T-helper 9 cell (primary cell): ENCODE data around the gene SKAP2.

ENCODE experiments used
- DNase-seq: peaks from one replicate; pipeline ENCODE4 v3.0.0-alpha.2; 2020

The SKAP2 gene

DNA sequence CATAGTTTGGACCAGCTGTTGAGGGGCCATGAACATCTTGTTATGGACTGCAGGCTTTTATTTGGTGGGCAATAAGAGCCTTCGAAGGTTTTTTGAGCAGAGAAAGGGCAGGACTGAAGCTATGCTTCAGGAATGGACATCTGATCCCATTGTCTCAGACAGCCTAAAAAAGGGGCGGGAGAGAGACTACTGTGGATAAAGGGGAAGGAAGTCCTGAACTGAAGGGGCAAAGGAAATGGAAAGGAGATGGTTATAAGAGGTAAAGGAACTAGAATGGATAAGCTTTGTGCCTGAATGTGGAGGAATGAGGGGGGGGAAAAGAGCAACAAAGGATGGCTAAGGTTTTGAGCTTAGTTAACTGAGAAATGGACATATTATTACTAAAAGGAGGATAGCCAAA lies 172.5 kb downstream of the SKAP2 start:
- no peak for DNase-seq

DNA sequence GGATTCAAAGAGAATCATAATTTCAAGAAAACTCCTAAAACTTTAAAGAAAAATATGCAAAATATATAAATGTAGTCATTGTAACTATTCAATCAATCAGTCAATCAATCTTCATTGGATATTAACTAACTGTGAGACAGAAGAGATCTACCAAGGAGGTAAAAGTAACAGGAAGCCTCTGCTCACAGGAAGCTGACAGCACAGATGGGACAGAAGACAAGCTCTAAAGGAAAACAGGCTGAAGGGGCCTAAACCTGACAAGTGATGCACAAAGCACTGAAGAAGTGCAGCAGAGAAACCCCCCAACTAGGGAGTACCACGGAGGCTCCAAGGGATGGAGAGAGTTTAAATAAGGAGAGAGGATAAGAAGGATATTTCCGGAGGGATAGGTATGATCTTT lies 173.0 kb downstream of the SKAP2 start:
- no peak for DNase-seq

DNA sequence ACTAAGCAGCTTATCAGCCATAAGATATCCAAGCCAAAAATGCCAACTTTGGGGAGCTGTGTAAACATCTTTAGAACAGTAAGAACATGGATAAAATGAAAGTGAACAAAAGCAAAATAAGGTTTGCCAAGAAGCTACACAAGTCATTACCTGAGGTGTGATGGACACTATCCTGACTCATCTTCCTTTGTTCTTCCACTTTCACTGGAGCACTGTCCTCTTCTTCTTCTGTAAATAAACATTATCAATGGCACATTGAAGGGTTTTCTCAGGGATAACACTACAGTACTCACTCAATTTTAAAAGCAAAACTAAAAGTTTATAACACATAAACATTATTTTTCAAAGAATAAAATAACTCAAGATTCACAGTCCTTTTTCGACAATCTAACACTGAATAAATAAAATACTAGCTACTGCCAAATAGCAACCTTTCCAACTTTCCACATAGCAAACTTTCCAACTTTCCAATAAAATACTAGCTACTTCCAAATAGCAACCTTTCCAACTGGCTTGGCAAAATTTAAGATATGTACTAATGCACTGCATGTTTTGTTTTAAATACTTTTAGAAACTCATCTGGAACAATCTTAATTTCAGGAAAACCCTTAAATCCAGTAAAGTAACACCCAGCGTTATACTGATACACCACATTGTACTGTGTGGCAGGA lies 174.1 kb downstream of the SKAP2 start:
- no peak for DNase-seq

DNA sequence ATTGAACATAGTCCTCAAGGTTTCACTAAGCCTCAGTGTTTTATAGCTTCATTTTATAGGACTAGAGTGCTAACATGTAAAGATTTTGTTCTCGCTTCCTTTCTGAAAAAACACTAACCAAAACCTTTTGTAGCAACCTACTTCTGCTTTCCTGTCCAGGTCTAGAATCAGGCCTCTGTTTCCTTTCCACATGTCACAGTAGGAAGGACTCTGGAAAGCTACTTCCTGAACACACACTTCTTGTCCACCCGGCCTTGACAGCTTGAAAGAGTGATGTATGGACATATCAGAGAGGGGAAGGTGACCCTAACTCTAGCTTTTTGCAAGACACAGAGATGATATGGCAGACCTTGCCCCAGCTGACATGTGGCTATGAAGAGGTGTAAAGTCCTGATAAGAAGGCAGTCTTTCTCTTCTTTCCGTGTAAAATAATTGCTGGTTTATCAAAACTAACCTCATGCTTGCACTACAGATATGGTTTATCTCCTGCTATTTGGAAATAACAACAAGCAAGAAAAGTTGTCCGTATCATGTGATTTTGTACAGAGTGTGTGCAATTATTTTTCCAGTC lies 175.4 kb downstream of the SKAP2 start:
- DNase-seq = no peak

DNA sequence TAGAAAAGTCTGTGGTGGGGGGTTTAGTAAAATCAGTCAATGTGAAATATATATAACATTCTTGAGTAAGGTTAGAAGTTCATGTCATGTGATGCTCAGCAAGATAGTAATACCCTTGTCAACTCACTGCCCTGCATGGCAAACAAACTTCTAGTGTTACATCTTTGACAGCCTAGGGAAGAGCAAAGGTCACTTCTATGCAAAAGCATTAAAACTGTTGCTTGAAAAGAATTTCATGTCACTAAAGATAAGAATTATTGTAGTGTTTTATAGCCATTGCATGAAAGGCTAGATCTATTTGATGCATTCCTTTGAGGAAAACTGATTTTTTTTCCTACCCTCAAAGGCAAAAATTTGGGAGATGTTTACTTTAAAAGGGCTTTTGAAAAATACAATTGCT lies 176.0 kb downstream of the SKAP2 start:
- no peak for DNase-seq

DNA sequence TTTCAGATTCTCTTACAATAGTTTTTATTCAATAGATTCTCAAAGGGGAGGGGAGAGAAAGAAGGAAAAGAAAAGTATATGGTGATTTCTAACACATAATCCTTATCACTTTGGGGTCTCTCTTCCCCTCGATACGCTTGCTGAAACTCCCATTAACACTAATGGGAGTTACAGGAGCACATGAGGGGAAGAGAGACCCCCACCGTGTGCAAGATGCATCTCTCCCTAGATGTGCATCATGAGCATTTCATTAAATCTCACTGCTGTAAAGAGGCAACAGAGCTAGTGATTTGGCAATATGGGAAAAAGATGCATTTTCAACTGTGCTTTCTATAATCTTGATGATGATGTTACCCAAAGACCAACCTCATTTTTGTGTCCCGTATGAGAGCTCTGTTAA lies 177.4 kb downstream of the SKAP2 start:
- no peak for DNase-seq

DNA sequence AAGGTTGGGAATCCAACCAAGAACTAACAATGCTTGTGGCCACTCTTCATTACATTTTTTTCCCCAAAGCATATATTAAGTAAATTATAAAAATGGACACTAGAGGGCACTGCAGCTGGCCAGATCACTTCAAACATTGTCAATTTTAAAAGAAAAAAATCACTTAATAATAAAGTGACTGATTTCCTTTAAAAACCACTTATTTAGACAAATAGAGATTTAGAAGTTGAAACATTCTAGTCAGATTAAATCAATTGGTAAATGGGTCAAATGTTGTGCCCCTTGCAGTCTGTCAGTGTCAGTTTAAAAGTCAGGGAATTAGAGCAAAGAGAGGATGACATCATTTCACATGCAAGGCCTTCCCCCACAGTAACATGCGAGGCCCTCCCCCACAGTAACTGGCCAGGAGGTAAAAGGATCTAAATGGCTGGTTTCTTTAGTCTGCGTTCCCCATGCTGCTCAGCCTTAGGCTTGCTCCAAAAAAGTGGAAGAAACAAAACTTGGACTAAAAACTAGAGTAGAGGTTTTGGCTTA lies 177.9 kb downstream of the SKAP2 start:
- no peak for DNase-seq

DNA sequence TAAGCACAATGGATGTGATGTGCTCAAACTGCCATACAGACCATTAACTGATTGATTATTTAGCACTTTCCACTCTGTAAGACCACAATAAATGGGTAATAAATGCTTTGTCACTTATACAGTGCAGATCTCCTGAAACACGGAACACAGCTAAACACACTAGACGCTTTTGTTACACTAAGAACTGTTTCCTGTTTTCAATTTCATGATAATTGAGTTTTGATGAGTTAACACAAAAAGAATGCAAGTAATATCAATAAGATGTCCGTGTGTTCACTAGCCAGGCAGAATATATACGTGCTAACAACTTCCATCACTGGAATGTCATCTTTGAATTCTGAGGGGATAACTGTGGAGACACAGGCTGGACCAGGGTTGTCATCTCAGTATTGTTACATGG lies 178.8 kb downstream of the SKAP2 start:
- no peak for DNase-seq

DNA sequence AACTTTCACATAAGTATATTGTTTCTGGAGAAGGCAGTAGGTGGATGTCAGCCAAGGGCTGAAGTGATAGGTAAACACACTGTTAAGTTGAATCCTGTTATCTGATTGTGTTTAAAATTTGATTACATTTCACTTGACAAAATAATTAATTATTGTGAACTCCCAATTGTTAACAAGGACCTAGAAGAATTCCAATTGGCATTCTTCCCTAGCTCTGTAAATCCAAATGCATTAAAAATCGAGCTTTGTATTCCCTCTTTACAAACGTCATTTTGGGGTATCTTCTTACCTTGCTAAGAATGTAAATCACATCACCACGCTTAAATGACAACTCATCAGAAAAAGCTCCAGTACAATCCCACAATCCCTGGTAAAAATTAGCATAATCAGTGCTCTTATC lies 179.9 kb downstream of the SKAP2 start:
- DNase-seq = no peak

DNA sequence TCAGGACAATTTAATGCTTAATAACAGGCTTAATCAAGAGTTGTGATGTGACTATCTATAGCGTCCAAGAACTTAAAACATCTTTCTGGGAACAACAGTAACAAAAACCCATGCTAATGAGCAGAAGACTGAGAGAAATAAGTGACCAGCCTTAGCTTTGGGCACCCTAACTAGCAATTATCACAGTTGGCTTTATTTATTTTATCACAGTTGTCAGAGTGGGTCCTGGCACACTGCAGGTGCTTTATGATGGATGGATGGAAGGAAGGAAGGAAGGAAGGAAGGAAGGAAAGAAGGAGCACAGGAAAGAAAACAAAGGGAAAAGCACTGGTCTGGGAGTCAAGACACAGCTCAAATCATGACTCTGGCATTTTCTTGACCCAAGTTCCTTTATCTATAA lies 181.1 kb downstream of the SKAP2 start:
- no peak for DNase-seq

DNA sequence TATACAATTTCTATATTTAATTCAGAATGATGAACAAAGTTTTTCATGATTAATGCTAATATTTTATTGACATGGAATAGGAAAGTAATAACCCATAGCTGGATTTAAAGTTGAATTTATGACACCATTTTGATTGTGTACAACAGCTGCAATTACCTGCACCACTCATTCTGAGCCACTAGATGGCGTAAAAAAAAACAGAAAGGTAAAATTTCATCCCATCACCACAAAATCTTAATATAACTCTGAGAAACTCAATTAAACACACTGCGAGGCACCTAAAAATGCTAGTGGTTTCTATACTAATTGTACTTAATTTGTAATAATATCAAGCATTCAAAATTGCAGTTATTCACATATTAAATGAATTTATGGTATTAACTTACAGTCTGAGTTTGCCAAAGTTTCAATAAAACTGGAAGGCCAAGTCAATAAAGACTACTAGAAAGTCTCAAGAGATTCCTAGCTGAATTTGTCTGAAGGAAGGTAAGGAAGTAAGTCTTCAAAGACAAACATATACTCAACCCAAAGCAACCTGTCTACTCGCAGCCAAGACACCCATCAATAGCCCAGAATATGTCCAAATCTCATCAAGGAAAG lies 182.5 kb downstream of the SKAP2 start:
- DNase-seq = no peak

DNA sequence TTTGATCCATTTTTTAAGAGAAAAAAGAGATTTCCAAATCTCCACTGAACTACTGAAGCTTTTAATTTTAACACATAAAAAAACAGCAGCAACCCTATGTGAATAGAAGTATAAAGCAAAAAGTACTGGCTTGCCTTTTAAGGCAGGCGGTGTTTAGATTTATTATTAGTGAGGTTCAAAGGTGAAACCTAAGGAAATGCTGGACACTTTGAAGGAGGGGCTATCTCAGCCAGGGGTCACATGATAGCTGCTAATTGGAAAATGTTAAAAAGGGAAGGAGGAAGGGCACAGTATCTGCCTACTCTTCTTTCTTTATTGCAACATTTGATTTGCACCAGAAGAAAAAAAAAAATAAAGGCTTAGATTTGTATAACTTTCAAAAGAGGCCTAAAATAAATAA lies 183.8 kb downstream of the SKAP2 start:
- DNase-seq = no peak

DNA sequence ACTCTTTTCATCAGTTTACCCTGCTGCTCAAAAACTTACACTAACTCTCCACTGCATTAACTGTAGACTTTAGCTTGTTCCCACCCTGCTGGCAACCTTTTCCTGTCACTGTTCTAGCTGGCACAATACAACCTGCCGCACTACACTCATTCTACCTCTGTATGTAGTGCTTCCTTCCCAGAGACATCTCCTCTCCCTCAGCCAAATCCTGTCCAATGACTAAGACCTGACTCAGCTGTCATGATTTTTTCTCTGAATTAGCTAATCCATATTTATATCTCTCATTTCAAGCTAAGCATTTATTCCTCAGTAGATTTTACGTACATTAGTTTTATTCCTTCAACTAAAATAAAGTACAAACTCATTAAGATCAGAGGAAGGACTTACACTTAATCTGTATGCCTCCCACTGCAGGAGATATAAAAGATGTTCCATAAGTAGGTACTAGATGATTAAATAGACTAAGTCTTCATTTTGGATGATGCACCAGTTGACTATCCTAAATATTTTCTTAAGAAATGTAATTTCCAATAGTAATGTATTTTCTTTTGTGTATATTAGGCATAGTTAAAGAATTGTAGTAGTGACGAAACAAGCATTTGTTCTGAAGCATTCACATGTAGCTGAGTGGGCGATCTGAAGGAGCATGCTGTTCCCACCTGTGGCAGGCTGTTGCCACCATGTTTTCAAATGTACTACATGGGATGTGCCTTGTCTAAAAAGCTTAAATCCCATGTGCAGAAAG lies 189.1 kb downstream of the SKAP2 start:
- DNase-seq = no peak

DNA sequence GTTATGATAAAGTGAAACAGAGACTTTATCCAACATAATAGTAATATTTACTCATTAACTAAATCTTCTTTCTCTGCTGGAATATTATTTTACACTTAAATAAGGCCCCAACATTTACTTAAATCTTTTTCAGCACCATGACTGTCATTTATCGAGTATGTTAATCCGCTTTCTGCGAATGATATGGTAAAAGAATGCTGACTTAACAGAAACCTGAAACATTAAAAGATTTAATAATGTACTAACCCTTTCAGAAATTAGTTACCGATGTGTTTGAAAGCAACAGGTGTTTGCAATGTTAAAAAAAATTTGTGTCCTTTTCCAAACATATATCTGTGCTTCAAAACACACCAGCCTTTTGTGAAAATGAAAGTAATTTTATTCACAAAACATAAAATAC lies 190.5 kb downstream of the SKAP2 start:
- no peak for DNase-seq

DNA sequence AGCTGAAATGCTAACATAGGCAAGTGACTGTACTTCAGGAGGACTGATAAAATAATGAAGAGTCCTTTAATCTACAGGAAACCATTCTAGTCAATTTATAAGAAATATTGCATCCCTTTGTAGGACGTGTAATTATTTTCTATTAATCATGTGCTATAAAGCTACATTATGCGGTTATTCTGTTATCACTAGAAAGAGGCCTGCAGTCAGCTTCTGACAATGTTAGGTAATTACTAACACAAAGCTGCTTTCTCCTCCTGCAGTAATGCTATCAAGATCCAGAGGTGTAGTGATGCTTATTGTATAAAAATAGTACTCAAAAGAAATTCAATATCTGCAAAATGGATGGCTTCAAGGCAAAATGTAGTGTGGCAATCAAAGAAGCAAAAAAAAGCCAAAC lies 191.1 kb downstream of the SKAP2 start:
- no peak for DNase-seq

DNA sequence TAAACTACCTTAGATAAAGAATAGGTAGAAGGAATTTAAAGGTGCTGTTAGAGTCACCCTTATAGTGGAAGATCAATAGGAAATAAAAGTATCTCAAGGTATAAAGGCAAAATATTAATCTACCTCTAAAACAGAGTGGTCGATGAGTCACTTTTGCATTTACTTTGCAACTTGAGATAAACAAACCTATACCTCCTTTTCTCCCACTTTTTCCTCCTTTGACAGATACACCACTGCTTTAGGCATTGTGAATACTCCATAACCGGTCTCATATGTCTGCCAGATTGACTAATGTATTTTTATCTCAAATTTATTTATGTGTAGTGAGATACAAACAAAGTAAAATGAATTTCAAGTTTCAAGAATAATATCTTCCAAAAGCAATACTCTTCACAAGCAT lies 193.5 kb downstream of the SKAP2 start:
- DNase-seq = no peak

DNA sequence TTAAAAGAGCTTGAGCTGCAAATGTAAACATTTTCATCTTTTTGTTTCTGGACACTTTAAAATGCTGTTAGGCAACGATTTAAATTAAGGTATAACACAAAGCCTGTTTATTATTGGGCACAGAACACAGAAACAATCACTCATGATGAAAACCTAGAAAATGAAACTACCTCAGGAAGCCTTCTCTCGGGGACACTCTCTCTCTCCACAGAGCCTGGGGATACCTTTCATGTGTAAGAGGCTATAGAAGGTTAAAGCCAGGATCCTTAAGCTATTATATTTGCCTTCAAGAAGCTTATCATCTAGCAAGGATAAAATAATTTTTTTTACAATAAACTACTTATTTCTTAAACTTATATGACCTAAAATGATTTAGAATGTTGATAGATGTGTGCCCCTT lies 194.1 kb downstream of the SKAP2 start:
- DNase-seq = no peak

DNA sequence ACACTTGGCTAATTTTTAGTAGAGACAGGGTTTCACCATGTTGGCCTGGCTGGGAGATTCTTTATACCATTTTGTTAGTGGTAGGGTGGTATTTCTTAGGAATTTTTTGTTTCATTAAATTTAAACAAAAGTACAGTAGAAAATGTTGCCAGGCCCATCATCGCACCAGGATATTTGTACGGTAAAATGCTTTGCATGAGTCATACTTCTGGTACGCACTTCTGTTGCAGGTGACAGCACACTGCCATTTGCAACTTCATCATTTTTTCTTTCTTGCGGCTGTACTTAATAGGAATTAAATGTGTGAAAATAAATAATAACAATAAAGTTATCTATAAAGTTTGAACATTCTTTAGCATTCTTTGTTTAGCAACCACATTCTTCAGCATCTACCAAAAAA lies 195.6 kb downstream of the SKAP2 start:
- no peak for DNase-seq

DNA sequence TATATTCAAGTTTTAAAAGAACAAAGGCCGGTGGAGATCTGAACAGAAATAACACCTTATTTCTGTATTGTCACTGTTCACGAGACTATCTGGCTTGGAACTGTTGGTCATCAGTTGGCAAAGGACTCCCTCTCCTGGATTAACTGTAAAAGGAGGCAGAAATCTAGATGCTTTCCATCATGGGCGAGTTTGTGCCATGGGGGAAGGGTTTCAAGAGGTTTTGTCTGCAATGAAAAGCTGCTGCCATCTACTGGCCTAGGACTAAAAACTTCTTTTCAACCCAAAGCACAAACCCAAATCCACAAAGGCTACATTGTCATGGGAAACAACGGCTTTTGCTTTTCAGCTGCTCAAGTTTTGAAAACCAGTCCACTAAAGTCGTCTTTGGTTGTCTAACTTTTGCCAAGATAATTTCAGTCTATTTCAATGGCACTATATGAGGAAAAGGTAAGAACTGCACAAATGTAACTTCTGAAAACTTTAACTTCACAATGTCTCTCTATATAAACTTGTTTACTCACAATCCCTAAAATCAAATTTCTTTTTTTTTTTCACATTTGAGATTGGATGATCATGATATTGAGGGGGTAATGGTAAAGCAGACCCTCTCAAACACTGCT lies 196.8 kb downstream of the SKAP2 start:
- DNase-seq = no peak

DNA sequence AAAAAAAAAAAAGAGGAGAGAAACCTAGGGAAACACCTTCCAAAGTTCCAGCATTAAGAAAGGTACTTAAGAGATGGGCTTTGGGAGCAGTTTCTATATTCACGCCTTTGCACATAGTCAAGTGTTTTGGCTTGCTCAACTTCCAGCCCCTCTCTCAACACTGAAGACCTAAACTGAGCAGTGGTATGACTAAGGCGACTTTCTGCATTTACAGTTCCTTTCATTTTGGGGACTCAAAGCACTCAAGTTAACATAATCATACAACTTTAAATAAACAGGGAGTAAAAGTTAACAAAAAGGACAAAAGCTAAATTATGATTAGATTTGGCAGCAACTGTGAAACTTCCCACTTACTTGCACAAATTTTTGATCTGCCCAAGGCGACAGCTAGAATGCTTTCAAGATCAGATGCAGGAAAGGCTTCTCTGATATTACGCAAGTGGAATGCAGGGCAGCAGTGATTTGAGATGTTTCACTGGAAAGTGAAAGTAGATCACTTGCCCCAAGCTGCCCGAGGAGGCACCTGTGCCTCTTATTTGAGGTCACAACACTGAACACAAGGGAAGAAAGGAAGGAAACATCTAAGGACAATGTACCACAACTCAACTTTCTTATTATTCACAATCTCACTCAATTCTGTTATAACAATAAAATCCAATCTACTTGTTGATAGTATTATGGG lies 199.5 kb downstream of the SKAP2 start:
- DNase-seq = no peak

DNA sequence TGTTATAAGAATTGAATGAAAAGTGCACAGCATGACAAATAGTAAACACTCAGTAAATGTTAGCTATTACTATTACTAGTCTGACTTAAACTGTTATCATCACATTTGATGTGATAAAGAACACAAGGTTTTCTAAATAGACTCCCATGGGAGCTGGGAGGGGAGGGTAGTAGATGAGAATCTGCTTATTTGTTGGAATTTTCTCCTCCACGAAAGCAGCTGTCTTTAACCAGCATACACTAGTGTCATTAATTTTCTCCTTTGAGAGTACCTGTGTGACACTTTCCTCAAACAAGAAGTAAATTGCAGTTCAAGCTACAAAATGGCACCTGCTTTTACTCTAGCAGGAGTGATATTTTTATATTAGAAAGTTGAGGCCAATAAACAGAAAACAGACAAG lies 200.1 kb downstream of the SKAP2 start:
- DNase-seq = no peak

DNA sequence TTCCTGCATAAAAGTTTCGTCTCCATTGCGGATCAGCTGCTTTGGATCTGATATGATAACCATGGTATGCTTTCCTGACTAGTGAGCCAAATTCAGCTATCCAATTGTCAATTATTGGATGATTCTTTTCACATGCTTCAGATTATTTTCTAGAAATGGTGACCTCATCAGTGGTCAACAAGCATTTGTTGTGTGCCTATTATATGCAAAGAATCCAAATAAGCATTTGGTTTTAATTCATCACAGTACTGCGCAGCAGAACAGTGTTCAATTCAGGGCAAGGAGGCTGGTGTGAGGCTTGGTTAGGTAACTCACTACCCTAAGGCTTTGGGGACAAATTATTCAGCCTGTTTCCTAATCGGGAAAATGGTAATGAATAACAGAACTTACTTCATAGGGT lies 200.5 kb downstream of the SKAP2 start:
- no peak for DNase-seq

DNA sequence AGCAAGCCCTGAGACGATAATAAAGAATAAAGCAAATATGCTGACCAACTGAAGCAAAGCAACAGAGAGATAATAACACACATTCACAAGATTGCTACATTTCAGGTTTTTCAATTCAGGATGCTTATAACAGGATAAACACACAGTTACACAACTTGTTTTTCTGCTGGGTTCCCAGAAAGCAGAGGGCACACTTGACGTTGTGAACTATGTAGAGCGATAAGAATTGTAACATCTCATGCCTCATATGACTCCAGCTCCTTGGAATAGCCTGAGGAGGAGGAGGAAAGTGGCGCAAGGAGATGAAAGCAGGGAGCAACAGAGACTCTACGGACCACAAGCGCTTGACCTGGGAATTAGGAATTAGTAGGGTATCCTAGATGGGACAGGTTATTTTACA lies 201.7 kb downstream of the SKAP2 start:
- DNase-seq = no peak
